GM12875 (cell line): Measurements from ENCODE around the gene ADCYAP1.

Experiments used
- H3K4me3 ChIP-seq: one replicate; pipeline ENCODE4 v1.5.1; 2011; ENCODE audit warnings: low read depth, low read length, control low read depth
- CTCF ChIP-seq: IDR thresholded peaks from 2 replicates; pipeline ENCODE4 v1.5.1; 2011; ENCODE audit warnings: low read depth, mild to moderate bottlenecking, control low read depth, inconsistent platforms, low read length, moderate library complexity, borderline replicate concordance; ENCODE audit not compliant: insufficient read depth

The ADCYAP1 gene

GRCh38 chr18:887716-888115, 17.0 kb upstream of the ADCYAP1 start:
- no peak overlapping the region for H3K4me3 ChIP-seq
- TF ChIP-seq CTCF, result no peak

GRCh38 chr18:892316-892715, 12.4 kb upstream of the ADCYAP1 start:
- H3K4me3 ChIP-seq, result no peak overlapping the region
- no peak for TF ChIP-seq CTCF

- no peak for TF ChIP-seq CTCF
- H3K4me3 ChIP-seq, result no peak overlapping the region
Observed at GRCh38 chr18:896315-896714, 8.4 kb upstream of the ADCYAP1 start.

GRCh38 chr18:901761-902160, 2.9 kb upstream of the ADCYAP1 start:
- H3K4me3 ChIP-seq, result no peak overlapping the region
- no peak for TF ChIP-seq CTCF

- no peak overlapping the region for H3K4me3 ChIP-seq
- TF ChIP-seq CTCF, result no peak
Observed at GRCh38 chr18:902229-902628, 2.4 kb upstream of the ADCYAP1 start.

GRCh38 chr18:903701-904100, 970 bp upstream of the ADCYAP1 start:
- no peak overlapping the region for H3K4me3 ChIP-seq
- TF ChIP-seq CTCF, result no peak

GRCh38 chr18:905307-905947, 756 bp downstream of the ADCYAP1 start:
- TF ChIP-seq CTCF, result no peak

More at GRCh38 chr18:905307-905947, 756 bp downstream of the ADCYAP1 start:
- H3K4me3 ChIP-seq, result no peak overlapping the region
